ENCODE data around the gene HABP2. TPM values are rescaled to one million over a fixed set of nuclear protein-coding genes. Genes with fewer than 3 reads are reported as not detected.

The HABP2 gene
- total RNA-seq, 1 experiment from 2014 or later, result 0.09 TPM

DNA sequence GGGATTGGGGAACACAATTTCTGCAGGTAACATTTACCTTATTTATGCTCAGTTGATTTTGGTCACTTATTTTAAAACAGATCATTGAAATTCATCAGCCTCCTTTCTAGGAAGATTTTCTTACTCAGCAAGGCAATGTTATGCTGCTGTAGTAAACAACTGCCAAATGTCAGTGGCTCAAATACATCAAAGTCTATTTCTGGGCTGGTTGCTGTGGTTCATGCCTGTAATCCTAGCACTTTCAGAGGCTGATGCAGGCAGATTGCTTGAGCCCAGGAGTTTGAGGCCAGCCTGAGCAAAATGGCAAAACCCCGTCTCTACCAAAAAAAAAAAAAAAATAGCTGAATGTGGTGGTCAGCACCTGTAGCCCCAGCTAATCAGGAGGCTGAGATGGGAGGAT lies 25.9 kb downstream of the HABP2 start:
- POLR2A ChIA-PET, result no interaction called here
- ATAC-seq (no peak), DNase-seq (ENCODE audit: low spot score) (no peak)
- CTCF ChIA-PET, result no interaction called here
- Mint-ChIP-seq H3K27me3 (ENCODE audit: low read depth) (peaks cover 3% of the 10 kb centered on the region), H3K9me3 (no peaks in the 10 kb centered on the region), H3K4me1 (no peaks in the 10 kb centered on the region; the same call in 1 of the 2 replicates), H3K27ac (no peak overlapping the region), H3K36me3 (no peaks in the 10 kb centered on the region), H3K4me3 (no peak overlapping the region)
- TF ChIP-seq NR1H2 (CRISPR knock-in tag; IDR thresholded peaks at IDR 0.05), result no peak
- TF ChIP-seq CREM (CRISPR knock-in tag; IDR thresholded peaks at IDR 0.05), result no peak
- TF ChIP-seq NFATC4 (CRISPR knock-in tag; IDR thresholded peaks at IDR 0.05), result no peak

DNA sequence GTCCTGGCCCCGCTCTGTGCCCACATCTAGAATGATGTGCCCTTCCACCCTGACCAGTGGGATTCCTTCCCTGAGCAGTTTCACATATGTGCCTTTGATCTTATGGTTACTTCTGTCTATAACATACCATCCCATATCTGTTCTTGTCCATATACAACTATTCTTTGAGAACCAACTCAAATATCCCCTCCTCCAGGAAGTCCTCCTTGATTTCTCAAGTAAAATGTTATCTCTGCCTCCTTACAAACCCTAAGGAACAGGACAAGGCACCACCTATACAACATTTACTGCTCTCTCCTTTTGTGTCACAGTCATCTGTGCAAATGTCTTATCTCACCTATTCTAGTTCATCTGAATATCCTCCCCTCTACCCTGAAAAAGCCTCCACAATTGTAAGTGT lies 28.2 kb downstream of the HABP2 start:
- no peaks in the 10 kb centered on the region for H3K9me3 Mint-ChIP-seq
- TF ChIP-seq GABPB1 (CRISPR knock-in tag; IDR thresholded peaks at IDR 0.05) (no peak), OVOL2 (CRISPR knock-in tag; IDR thresholded peaks at IDR 0.05; ENCODE audit: borderline replicate concordance) (no peak), MYBL2 (CRISPR knock-in tag; IDR thresholded peaks at IDR 0.05) (no peak), ZNF317 (CRISPR knock-in tag; IDR thresholded peaks at IDR 0.05; ENCODE audit: borderline replicate concordance, low read depth) (no peak), PRRX2 (CRISPR knock-in tag; IDR thresholded peaks at IDR 0.05) (no peak), ZNF232 (CRISPR knock-in tag; IDR thresholded peaks at IDR 0.05) (no peak)
- TF ChIP-seq, protein P1, sequence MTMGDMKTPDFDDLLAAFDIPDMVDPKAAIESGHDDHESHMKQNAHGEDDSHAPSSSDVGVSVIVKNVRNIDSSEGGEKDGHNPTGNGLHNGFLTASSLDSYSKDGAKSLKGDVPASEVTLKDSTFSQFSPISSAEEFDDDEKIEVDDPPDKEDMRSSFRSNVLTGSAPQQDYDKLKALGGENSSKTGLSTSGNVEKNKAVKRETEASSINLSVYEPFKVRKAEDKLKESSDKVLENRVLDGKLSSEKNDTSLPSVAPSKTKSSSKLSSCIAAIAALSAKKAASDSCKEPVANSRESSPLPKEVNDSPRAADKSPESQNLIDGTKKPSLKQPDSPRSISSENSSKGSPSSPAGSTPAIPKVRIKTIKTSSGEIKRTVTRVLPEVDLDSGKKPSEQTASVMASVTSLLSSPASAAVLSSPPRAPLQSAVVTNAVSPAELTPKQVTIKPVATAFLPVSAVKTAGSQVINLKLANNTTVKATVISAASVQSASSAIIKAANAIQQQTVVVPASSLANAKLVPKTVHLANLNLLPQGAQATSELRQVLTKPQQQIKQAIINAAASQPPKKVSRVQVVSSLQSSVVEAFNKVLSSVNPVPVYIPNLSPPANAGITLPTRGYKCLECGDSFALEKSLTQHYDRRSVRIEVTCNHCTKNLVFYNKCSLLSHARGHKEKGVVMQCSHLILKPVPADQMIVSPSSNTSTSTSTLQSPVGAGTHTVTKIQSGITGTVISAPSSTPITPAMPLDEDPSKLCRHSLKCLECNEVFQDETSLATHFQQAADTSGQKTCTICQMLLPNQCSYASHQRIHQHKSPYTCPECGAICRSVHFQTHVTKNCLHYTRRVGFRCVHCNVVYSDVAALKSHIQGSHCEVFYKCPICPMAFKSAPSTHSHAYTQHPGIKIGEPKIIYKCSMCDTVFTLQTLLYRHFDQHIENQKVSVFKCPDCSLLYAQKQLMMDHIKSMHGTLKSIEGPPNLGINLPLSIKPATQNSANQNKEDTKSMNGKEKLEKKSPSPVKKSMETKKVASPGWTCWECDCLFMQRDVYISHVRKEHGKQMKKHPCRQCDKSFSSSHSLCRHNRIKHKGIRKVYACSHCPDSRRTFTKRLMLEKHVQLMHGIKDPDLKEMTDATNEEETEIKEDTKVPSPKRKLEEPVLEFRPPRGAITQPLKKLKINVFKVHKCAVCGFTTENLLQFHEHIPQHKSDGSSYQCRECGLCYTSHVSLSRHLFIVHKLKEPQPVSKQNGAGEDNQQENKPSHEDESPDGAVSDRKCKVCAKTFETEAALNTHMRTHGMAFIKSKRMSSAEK (CRISPR knock-in tag; IDR thresholded peaks at IDR 0.05; ENCODE audit: borderline replicate concordance), result no peak
- TF ChIP-seq, protein P2, sequence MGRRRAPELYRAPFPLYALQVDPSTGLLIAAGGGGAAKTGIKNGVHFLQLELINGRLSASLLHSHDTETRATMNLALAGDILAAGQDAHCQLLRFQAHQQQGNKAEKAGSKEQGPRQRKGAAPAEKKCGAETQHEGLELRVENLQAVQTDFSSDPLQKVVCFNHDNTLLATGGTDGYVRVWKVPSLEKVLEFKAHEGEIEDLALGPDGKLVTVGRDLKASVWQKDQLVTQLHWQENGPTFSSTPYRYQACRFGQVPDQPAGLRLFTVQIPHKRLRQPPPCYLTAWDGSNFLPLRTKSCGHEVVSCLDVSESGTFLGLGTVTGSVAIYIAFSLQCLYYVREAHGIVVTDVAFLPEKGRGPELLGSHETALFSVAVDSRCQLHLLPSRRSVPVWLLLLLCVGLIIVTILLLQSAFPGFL (CRISPR knock-in tag; IDR thresholded peaks at IDR 0.05; ENCODE audit: borderline replicate concordance), result no peak
- TF ChIP-seq, protein P3, sequence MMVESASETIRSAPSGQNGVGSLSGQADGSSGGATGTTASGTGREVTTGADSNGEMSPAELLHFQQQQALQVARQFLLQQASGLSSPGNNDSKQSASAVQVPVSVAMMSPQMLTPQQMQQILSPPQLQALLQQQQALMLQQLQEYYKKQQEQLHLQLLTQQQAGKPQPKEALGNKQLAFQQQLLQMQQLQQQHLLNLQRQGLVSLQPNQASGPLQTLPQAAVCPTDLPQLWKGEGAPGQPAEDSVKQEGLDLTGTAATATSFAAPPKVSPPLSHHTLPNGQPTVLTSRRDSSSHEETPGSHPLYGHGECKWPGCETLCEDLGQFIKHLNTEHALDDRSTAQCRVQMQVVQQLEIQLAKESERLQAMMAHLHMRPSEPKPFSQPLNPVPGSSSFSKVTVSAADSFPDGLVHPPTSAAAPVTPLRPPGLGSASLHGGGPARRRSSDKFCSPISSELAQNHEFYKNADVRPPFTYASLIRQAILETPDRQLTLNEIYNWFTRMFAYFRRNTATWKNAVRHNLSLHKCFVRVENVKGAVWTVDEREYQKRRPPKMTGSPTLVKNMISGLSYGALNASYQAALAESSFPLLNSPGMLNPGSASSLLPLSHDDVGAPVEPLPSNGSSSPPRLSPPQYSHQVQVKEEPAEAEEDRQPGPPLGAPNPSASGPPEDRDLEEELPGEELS (CRISPR knock-in tag; IDR thresholded peaks at IDR 0.05), result no peak
- TF ChIP-seq, protein P4, sequence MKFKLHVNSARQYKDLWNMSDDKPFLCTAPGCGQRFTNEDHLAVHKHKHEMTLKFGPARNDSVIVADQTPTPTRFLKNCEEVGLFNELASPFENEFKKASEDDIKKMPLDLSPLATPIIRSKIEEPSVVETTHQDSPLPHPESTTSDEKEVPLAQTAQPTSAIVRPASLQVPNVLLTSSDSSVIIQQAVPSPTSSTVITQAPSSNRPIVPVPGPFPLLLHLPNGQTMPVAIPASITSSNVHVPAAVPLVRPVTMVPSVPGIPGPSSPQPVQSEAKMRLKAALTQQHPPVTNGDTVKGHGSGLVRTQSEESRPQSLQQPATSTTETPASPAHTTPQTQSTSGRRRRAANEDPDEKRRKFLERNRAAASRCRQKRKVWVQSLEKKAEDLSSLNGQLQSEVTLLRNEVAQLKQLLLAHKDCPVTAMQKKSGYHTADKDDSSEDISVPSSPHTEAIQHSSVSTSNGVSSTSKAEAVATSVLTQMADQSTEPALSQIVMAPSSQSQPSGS (CRISPR knock-in tag; IDR thresholded peaks at IDR 0.05; ENCODE audit: borderline replicate concordance, low read depth), result no peak
- TF ChIP-seq, protein P5, sequence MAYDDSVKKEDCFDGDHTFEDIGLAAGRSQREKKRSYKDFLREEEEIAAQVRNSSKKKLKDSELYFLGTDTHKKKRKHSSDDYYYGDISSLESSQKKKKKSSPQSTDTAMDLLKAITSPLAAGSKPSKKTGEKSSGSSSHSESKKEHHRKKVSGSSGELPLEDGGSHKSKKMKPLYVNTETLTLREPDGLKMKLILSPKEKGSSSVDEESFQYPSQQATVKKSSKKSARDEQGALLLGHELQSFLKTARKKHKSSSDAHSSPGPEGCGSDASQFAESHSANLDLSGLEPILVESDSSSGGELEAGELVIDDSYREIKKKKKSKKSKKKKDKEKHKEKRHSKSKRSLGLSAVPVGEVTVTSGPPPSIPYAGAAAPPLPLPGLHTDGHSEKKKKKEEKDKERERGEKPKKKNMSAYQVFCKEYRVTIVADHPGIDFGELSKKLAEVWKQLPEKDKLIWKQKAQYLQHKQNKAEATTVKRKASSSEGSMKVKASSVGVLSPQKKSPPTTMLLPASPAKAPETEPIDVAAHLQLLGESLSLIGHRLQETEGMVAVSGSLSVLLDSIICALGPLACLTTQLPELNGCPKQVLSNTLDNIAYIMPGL (CRISPR knock-in tag; IDR thresholded peaks at IDR 0.05), result no peak
- TF ChIP-seq, protein P6, sequence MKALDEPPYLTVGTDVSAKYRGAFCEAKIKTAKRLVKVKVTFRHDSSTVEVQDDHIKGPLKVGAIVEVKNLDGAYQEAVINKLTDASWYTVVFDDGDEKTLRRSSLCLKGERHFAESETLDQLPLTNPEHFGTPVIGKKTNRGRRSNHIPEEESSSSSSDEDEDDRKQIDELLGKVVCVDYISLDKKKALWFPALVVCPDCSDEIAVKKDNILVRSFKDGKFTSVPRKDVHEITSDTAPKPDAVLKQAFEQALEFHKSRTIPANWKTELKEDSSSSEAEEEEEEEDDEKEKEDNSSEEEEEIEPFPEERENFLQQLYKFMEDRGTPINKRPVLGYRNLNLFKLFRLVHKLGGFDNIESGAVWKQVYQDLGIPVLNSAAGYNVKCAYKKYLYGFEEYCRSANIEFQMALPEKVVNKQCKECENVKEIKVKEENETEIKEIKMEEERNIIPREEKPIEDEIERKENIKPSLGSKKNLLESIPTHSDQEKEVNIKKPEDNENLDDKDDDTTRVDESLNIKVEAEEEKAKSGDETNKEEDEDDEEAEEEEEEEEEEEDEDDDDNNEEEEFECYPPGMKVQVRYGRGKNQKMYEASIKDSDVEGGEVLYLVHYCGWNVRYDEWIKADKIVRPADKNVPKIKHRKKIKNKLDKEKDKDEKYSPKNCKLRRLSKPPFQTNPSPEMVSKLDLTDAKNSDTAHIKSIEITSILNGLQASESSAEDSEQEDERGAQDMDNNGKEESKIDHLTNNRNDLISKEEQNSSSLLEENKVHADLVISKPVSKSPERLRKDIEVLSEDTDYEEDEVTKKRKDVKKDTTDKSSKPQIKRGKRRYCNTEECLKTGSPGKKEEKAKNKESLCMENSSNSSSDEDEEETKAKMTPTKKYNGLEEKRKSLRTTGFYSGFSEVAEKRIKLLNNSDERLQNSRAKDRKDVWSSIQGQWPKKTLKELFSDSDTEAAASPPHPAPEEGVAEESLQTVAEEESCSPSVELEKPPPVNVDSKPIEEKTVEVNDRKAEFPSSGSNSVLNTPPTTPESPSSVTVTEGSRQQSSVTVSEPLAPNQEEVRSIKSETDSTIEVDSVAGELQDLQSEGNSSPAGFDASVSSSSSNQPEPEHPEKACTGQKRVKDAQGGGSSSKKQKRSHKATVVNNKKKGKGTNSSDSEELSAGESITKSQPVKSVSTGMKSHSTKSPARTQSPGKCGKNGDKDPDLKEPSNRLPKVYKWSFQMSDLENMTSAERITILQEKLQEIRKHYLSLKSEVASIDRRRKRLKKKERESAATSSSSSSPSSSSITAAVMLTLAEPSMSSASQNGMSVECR (CRISPR knock-in tag; IDR thresholded peaks at IDR 0.05; ENCODE audit: borderline replicate concordance), result no peak
- TF ChIP-seq, protein P7, sequence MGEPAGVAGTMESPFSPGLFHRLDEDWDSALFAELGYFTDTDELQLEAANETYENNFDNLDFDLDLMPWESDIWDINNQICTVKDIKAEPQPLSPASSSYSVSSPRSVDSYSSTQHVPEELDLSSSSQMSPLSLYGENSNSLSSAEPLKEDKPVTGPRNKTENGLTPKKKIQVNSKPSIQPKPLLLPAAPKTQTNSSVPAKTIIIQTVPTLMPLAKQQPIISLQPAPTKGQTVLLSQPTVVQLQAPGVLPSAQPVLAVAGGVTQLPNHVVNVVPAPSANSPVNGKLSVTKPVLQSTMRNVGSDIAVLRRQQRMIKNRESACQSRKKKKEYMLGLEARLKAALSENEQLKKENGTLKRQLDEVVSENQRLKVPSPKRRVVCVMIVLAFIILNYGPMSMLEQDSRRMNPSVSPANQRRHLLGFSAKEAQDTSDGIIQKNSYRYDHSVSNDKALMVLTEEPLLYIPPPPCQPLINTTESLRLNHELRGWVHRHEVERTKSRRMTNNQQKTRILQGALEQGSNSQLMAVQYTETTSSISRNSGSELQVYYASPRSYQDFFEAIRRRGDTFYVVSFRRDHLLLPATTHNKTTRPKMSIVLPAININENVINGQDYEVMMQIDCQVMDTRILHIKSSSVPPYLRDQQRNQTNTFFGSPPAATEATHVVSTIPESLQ (CRISPR knock-in tag; IDR thresholded peaks at IDR 0.05), result no peak
- no peak overlapping the region for H3K27ac Mint-ChIP-seq
- H3K4me3 Mint-ChIP-seq, result no peak overlapping the region
- H3K36me3 Mint-ChIP-seq, result no peaks in the 10 kb centered on the region
- CTCF ChIA-PET, result no interaction called here
- POLR2A ChIA-PET, result no interaction called here
- DNase-seq (ENCODE audit: low spot score) (no peak), ATAC-seq (no peak)
- peaks cover 3% of the 10 kb centered on the region for H3K27me3 Mint-ChIP-seq (ENCODE audit: low read depth)
- H3K4me1 Mint-ChIP-seq, result peaks cover 6% of the 10 kb centered on the region

Data from WTC11 (cell line).